ENCODE measurements around the gene DHDH. TPM values are rescaled to one million over a fixed set of nuclear protein-coding genes. Genes with fewer than 3 reads are reported as not detected.

Gene DHDH
- total and polyA plus RNA-seq, 7 donors, result 0.14 to 0.21 TPM; not detected in 5

GRCh38 chr19:48988860-48989259 is 55.4 kb downstream of the DHDH start:
- ATAC-seq (no peak), DNase-seq (no peak)
- Histone ChIP-seq H3K9me3 (no peaks in the 10 kb centered on the region), H3K36me3 (ENCODE audit: insufficient read depth in 1 of 2, low read depth in 1 of 2) (peaks cover 3 to 54% of the 10 kb centered on the region in 2 donors), H3K4me3 (no peak overlapping the region), H3K4me1 (peaks cover 47% of the 10 kb centered on the region), H3K27ac (peak overlapping the region; percentile 90), H3K27me3 (ENCODE audit: insufficient read depth in 3 of 3, low read length in 2 of 3) (no peaks in the 10 kb centered on the region)
- intact Hi-C loops (cut with DNase I), result no loop called here
- 86 to 89% (median 89%) methylated on average over 9 of the region's 9 CpGs for WGBS, 3 donors
- no peak for TF ChIP-seq CTCF (IDR thresholded peaks at IDR 0.05)

- DNase-seq (peak; percentile 75 to 90), ATAC-seq (peak; percentile 60 to 67 (median 64))
- Histone ChIP-seq H3K36me3 (ENCODE audit: insufficient read depth in 1 of 2, low read depth in 1 of 2) (peaks cover 3 to 45% of the 10 kb centered on the region in 2 donors), H3K4me1 (peaks cover 55% of the 10 kb centered on the region), H3K27me3 (ENCODE audit: insufficient read depth in 3 of 3, low read length in 2 of 3) (no peaks in the 10 kb centered on the region), H3K4me3 (peak overlapping the region; percentile 81), H3K27ac (peak overlapping the region; percentile 90), H3K9me3 (no peaks in the 10 kb centered on the region)
- intact Hi-C loops (cut with DNase I), result loop anchor here (5.0 to 10.0 kb wide), 3 partner anchors 83 to 215 kb away; partner anchors contain the start of genes HRC (in 1 of the 2), KCNA7 (in 1 of the 2) and TRPM4 (in 1 of the 2)
- no peak for TF ChIP-seq CTCF (IDR thresholded peaks at IDR 0.05)
- 21 to 25% (median 22%) methylated on average over 16 to 17 of the region's 17 CpGs for WGBS, 3 donors
These were observed 56.3 kb downstream of the DHDH start for GRCh38 chr19:48989701-48990291.

DNA sequence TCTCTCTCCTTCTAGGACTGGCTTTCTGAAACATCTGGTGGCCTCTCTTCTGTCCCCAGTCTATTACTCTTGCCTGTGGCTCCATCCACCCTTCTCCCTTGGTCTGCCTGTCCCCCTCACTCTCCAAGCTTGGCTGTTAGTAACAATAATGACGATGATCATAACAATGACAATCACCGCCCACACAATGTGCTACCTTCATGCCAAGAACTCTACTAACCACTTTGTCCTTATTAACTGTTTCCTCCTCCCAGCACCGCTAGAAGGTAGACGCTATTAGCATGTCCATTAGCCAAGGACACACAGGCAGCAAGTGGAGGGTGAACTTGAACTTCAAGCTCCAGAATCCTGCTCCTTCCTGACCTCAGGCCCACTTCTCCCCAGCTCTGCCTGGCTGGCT is 56.9 kb downstream of the DHDH start:
- Histone ChIP-seq H3K4me3 (peak overlapping the region; percentile 81), H3K36me3 (ENCODE audit: insufficient read depth in 1 of 2, low read depth in 1 of 2) (peaks cover 2 to 39% of the 10 kb centered on the region in 2 donors), H3K9me3 (no peaks in the 10 kb centered on the region), H3K27me3 (ENCODE audit: insufficient read depth in 3 of 3, low read length in 2 of 3) (no peaks in the 10 kb centered on the region), H3K27ac (peak overlapping the region; percentile 90), H3K4me1 (peaks cover 61% of the 10 kb centered on the region)
- WGBS, 3 donors, result 19 to 26% (median 20%) methylated on average over 4 of the region's 4 CpGs
- DNase-seq (no peak), ATAC-seq (peak in 1 of 4 donors; percentile 0)
- intact Hi-C loops (cut with DNase I), result loop anchor here (5.0 to 10.0 kb wide), 3 partner anchors 82 to 214 kb away; partner anchors contain the start of genes HRC (in 1 of the 2), KCNA7 (in 1 of the 2) and TRPM4 (in 1 of the 2)
- no peak for TF ChIP-seq CTCF (IDR thresholded peaks at IDR 0.05)

- no peaks in the 10 kb centered on the region for H3K27me3 ChIP-seq (ENCODE audit: insufficient read depth in 3 of 3, low read length in 2 of 3)
- 41 to 64% (median 52%) methylated on average over 22 of the region's 22 CpGs for WGBS, 3 donors
- DNase-seq, result no peak
These were observed 57.6 kb downstream of the DHDH start for GRCh38 chr19:48991011-48991609.

More at GRCh38 chr19:48991011-48991609, 57.6 kb downstream of the DHDH start:
- Histone ChIP-seq H3K27ac (peak overlapping the region; percentile 90), H3K4me1 (peaks cover 64% of the 10 kb centered on the region), H3K36me3 (ENCODE audit: insufficient read depth in 1 of 2, low read depth in 1 of 2) (peaks cover 0 to 31% of the 10 kb centered on the region in 2 donors), H3K9me3 (no peaks in the 10 kb centered on the region), H3K4me3 (peak overlapping the region; percentile 81)
- intact Hi-C loops (cut with DNase I), result loop anchor here (5.0 to 10.0 kb wide), 3 partner anchors 81 to 214 kb away; partner anchors contain the start of genes HRC (in 1 of the 2), KCNA7 (in 1 of the 2) and TRPM4 (in 1 of the 2)
- no peak for TF ChIP-seq CTCF (IDR thresholded peaks at IDR 0.05)
- ATAC-seq, result no peak

Data from psoas muscle (tissue), 8 donors.